Measurements from ENCODE around the gene SNAPC4.

GRCh38 chr9:136429075-136429628, 29.2 kb upstream of the SNAPC4 start:
- TF ChIP-seq CTCF (IDR thresholded peaks at IDR 0.05) (no peak), POLR2AphosphoS5 (IDR thresholded peaks at IDR 0.05) (no peak), EP300 (IDR thresholded peaks at IDR 0.05; ENCODE audit: low read depth) (no peak)

Data from transverse colon (tissue), 4 donors.